Endothelial cell of umbilical vein (primary cell): ENCODE data around the gene DDX25. TPM values are rescaled to one million over a fixed set of nuclear protein-coding genes. Genes with fewer than 3 reads are reported as not detected.

Experiments used
- BruUV-seq: library from RNA; stranded (reverse); fragments of 400-500 nt; replicated peaks from 2 replicates; lab custom pipeline; 2021; lab: Mats Ljungman, UMichigan
- CTCF ChIA-PET: fragments of 300-600, 350-600 bp; sonication (Branson Sonifier 250); formaldehyde crosslinking; loops from one replicate; lab custom pipeline; 2021; ENCODE audit warnings: antibody characterized with exemption, inconsistent platforms; lab: Charles Lee
- POLR2A ChIA-PET: fragments of 300-600, 350-600 bp; sonication (Branson Sonifier 250); formaldehyde crosslinking; loops from one replicate; lab custom pipeline; 2021; ENCODE audit warnings: antibody characterized with exemption, inconsistent platforms; lab: Charles Lee
- DNase-seq: peaks from one replicate; pipeline ENCODE4 v3.0.0-alpha.2; 2011; ENCODE audit warnings: low read depth, low spot score
- FAIRE-seq: peaks from 2 replicates; lab custom pipeline; 2011; peaks lifted over from hg19 to GRCh38; lab: Jason Lieb, UNC
- H2AFZ ChIP-seq: 2 replicates; pipeline ENCODE4 v1.6.0; 2012; ENCODE audit warnings: low read depth, low read length, control low read depth, inconsistent platforms
- H3K27ac ChIP-seq: 2 replicates; pipeline ENCODE4 v1.5.1; 2011; ENCODE audit warnings: low read depth, mild to moderate bottlenecking, control low read depth, low read length, moderate library complexity; ENCODE audit not compliant: insufficient read depth
- H3K27me3 ChIP-seq, 2 experiments: 2 replicates each; pipeline versions ENCODE4 v1.6.0 to v1.6.1; 2011; ENCODE audit warnings: low read length in 2 of 2, mixed read lengths in 1 of 2; ENCODE audit not compliant: control insufficient read depth in 2 of 2, insufficient read depth in 2 of 2
- H3K36me3 ChIP-seq, 2 experiments: 2 replicates in 1 of 2; 3 replicates in 1 of 2; pipeline ENCODE4 v1.5.1; 2011; ENCODE audit warnings: low read length in 2 of 2, mild to moderate bottlenecking in 1 of 2, moderate library complexity in 1 of 2; ENCODE audit not compliant: control insufficient read depth in 2 of 2, insufficient read depth in 2 of 2; ENCODE audit errors: extremely low read depth in 1 of 2
- H3K4me1 ChIP-seq: 3 replicates; pipeline ENCODE4 v1.5.1; 2011; ENCODE audit warnings: mild to moderate bottlenecking, low read length; ENCODE audit not compliant: control insufficient read depth, insufficient read depth; ENCODE audit errors: extremely low read depth
- H3K4me2 ChIP-seq: 2 replicates; pipeline ENCODE4 v1.6.1; 2011; ENCODE audit warnings: low read length, control low read depth, mixed read lengths; ENCODE audit not compliant: insufficient read depth
- H3K4me3 ChIP-seq, 3 experiments: fragments of 200-600 bp in 1 of 3; sonication (generic), shearing (Covaris generic) in 1 of 3; replicated peaks in 1 of 3; 2 replicates each; pipeline ENCODE4 v1.5.1; 2011 to 2016; ENCODE audit warnings: control low read depth in 3 of 3, low read length in 3 of 3, mild to moderate bottlenecking in 2 of 3, inconsistent platforms in 1 of 3, low read depth in 1 of 3, moderate library complexity in 1 of 3; ENCODE audit not compliant: insufficient read depth in 1 of 3
- H3K79me2 ChIP-seq: 2 replicates; pipeline ENCODE4 v1.6.0; 2012; ENCODE audit warnings: low read length, inconsistent platforms; ENCODE audit not compliant: control insufficient read depth, insufficient read depth
- H3K9ac ChIP-seq: replicated peaks from 2 replicates; pipeline ENCODE3; 2011; ENCODE audit warnings: low read length, control low read depth; ENCODE audit not compliant: insufficient read depth; ENCODE audit errors: extremely low read depth
- H3K9me1 ChIP-seq: replicated peaks from 3 replicates; pipeline ENCODE4 v1.6.0; 2011; ENCODE audit warnings: mild to moderate bottlenecking, low read length; ENCODE audit not compliant: control insufficient read depth, insufficient read depth; ENCODE audit errors: extremely low read depth
- H3K9me3 ChIP-seq: replicated peaks from 2 replicates; pipeline ENCODE4 v1.5.1; 2012; ENCODE audit warnings: low read length, inconsistent platforms; ENCODE audit not compliant: control insufficient read depth, insufficient read depth
- H4K20me1 ChIP-seq: replicated peaks from 2 replicates; pipeline ENCODE3; 2011; ENCODE audit warnings: mild to moderate bottlenecking, low read length; ENCODE audit not compliant: control insufficient read depth, insufficient read depth; ENCODE audit errors: extremely low read depth
- CTCF ChIP-seq, 2 donors: IDR thresholded peaks; 1 replicate in 1 of 2; 2 replicates in 1 of 2; pipeline ENCODE4 v1.5.1; 2011; ENCODE audit warnings: low read length in 2 of 2, mild to moderate bottlenecking in 2 of 2, moderate library complexity in 2 of 2, control low read depth in 1 of 2, inconsistent platforms in 1 of 2, low read depth in 1 of 2; ENCODE audit not compliant: insufficient read depth in 1 of 2; ENCODE audit errors: extremely low read depth in 1 of 2
- EZH2 ChIP-seq: IDR thresholded peaks from 2 replicates; pipeline ENCODE4 v1.6.1; 2012; ENCODE audit warnings: borderline replicate concordance, low read depth, mild to moderate bottlenecking, moderate library complexity, low read length, inconsistent platforms; ENCODE audit not compliant: severe bottlenecking
- FOS ChIP-seq: IDR thresholded peaks from 2 replicates; pipeline ENCODE4 v1.6.1; 2011; ENCODE audit warnings: mild to moderate bottlenecking, low read length, moderate library complexity, borderline replicate concordance; ENCODE audit not compliant: insufficient read depth
- GATA2 ChIP-seq: IDR thresholded peaks from 2 replicates; pipeline ENCODE4 v1.7.0; 2011; ENCODE audit warnings: low read depth, mild to moderate bottlenecking, moderate library complexity, mixed read lengths, low read length; ENCODE audit not compliant: insufficient read length, insufficient read depth
- JUN ChIP-seq: IDR thresholded peaks from 2 replicates; pipeline ENCODE4 v1.6.1; 2011; ENCODE audit warnings: borderline replicate concordance, low read depth; ENCODE audit not compliant: insufficient read length, insufficient read depth
- MAX ChIP-seq: IDR thresholded peaks from 2 replicates; pipeline ENCODE4 v1.6.1; 2011; ENCODE audit not compliant: insufficient read depth, insufficient read length
- MYC ChIP-seq: IDR thresholded peaks from one replicate; pipeline ENCODE4 v1.6.1; 2011; ENCODE audit warnings: mild to moderate bottlenecking, low read depth, low read length
- POLR2A ChIP-seq: IDR thresholded peaks from 2 replicates; pipeline ENCODE4 v1.6.1; 2012; ENCODE audit warnings: low read depth, mild to moderate bottlenecking, control low read depth, low read length
- POLR2AphosphoS5 ChIP-seq: IDR thresholded peaks from 2 replicates; pipeline ENCODE4 v1.6.1; 2012; ENCODE audit warnings: low read depth, mild to moderate bottlenecking, control low read depth, low read length, moderate library complexity; ENCODE audit not compliant: insufficient read depth
- dilution Hi-C: fragments of 300-500 bp; cut with MboI; formaldehyde crosslinking; loops from one replicate; pipeline ENCODE4 v1.15.0; 2019; ENCODE audit warnings: low sequenced_read_pairs; ENCODE audit not compliant: extremely low pct_ligation_motif_present
- intact Hi-C: fragments of 100-400 bp; cut with micrococcal nuclease; formaldehyde crosslinking; loops from one replicate; pipeline ENCODE4 v1.10.0; 2022
- polyA plus RNA-seq, 4 experiments: library from polyadenylated mRNA; depleted of rRNA in 3 of 4; stranded (reverse) in 3 of 4; unstranded in 1 of 4; fragments of >200 nt; gene quantifications; 2 replicates each; pipeline versions ENCODE4 v1.2.1 to v1.2.3, GENCODE V29; 2011 to 2012; ENCODE audit warnings: missing spikeins in 1 of 4
- total RNA-seq: library from RNA; stranded (reverse); gene quantifications from 2 replicates; pipeline ENCODE4 v1.2.3, GENCODE V29; 2021

The DDX25 gene
- total and polyA plus RNA-seq, 2 donors (not counting 3 experiments of a cell fraction or from before 2014, with no cell fraction given): not detected

- intact Hi-C loops: loop anchor here (5.0 kb wide), 1 partner anchor 122 kb away; the partner anchor contains the start of gene CDON
- H3K4me3 ChIP-seq: no peak overlapping the region
- ChIA-PET CTCF (interaction anchor here (1.0 to 10.5 kb wide), 2 partner anchors 252 to 280 kb away, joined by 3 to 147 read pairs; no protein-coding TSS in a partner anchor), POLR2A (no interaction called here)
- no peaks in the 10 kb centered on the region for H3K9me1 ChIP-seq
- no peak overlapping the region for H3K27ac ChIP-seq
- no peak overlapping the region for H3K9ac ChIP-seq
- no peaks in the 10 kb centered on the region for H3K36me3 ChIP-seq
- no peaks in the 10 kb centered on the region for H3K9me3 ChIP-seq
- no peaks in the 10 kb centered on the region for H4K20me1 ChIP-seq
- H2AFZ ChIP-seq: no peak overlapping the region
- TF ChIP-seq EZH2: no peak
- TF ChIP-seq CTCF (IDR thresholded peaks at IDR 0.05; ENCODE audit: extremely low read depth in 1 of 2, insufficient read depth in 1 of 2, low read depth in 1 of 2, low read length in 2 of 2): no peak
- TF ChIP-seq FOS: no peak
- H3K4me1 ChIP-seq: no peaks in the 10 kb centered on the region
- H3K4me2 ChIP-seq: no peak overlapping the region
- FAIRE-seq (no peak), DNase-seq (no peak)
- no peaks in the 10 kb centered on the region for H3K79me2 ChIP-seq
- H3K27me3 ChIP-seq: no peaks in the 10 kb centered on the region
- dilution Hi-C loops: no loop called here
- BruUV-seq: no TSS peak
These were observed 35.8 kb downstream of the DDX25 start for GRCh38 chr11:125940145-125940544.

GRCh38 chr11:125941267-125941618, 36.9 kb downstream of the DDX25 start:
- Histone ChIP-seq H3K4me2 (no peak overlapping the region), H3K9me3 (no peaks in the 10 kb centered on the region), H3K36me3 (no peaks in the 10 kb centered on the region), H3K4me1 (no peaks in the 10 kb centered on the region), H4K20me1 (no peaks in the 10 kb centered on the region), H3K27me3 (no peaks in the 10 kb centered on the region), H3K9ac (no peak overlapping the region), H3K79me2 (no peaks in the 10 kb centered on the region), H2AFZ (no peak overlapping the region), H3K4me3 (no peak overlapping the region), H3K9me1 (no peaks in the 10 kb centered on the region), H3K27ac (no peak overlapping the region)
- ChIA-PET CTCF (interaction anchor here (1.2 to 10.5 kb wide), 5 partner anchors 8 to 257 kb away, joined by 3 to 147 read pairs (median 11); partner anchors contain the start of gene CDON), POLR2A (interaction anchor here (0.7 kb wide), 1 partner anchor 155 kb away, joined by 3 read pairs; no protein-coding TSS in a partner anchor)
- TF ChIP-seq MAX (no peak), MYC (no peak), CTCF (IDR thresholded peaks at IDR 0.05; ENCODE audit: extremely low read depth in 1 of 2, insufficient read depth in 1 of 2, low read depth in 1 of 2, low read length in 2 of 2) (no peak), JUN (no peak), FOS (no peak), GATA2 (no peak), POLR2AphosphoS5 (no peak), EZH2 (no peak), POLR2A (no peak)
- DNase-seq (no peak), FAIRE-seq (no peak)
- dilution Hi-C loops: no loop called here
- BruUV-seq: no TSS peak
- intact Hi-C loops: loop anchor here (5.0 kb wide), 1 partner anchor 121 kb away; the partner anchor contains the start of gene CDON
